HG02973 (cell line): ENCODE results near the gene C10orf90.

Experiments
- ATAC-seq: cut with Tn5 transposase; IDR thresholded peaks from one replicate; pipeline ENCODE4 v1.9.1; 2021; ENCODE audit warnings: moderate library complexity; ENCODE audit not compliant: unreplicated experiment

The C10orf90 gene

DNA sequence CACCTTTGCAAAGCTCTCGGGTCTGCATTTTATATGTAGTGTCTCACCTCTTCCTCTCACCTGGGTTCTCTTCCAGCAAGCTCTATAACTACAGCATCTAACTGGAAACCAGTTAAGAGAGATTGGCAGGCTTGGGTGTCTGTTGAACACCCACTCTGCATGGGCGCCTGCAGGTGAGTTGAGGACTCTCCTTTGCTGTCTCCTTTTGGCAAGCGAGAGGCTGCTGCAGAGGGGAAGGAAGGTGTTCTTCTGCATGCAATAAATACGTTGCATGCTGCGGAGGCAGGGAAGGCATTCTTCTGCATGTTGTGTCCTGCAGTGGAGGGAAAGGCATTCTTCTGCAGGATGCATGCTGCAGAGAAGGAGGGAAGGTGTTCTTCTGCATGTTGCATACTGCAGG lies 200.8 kb downstream of the C10orf90 start:
- no peak for ATAC-seq

GRCh38 chr10:126468876-126469643 lies 201.4 kb downstream of the C10orf90 start:
- ATAC-seq: no peak

DNA sequence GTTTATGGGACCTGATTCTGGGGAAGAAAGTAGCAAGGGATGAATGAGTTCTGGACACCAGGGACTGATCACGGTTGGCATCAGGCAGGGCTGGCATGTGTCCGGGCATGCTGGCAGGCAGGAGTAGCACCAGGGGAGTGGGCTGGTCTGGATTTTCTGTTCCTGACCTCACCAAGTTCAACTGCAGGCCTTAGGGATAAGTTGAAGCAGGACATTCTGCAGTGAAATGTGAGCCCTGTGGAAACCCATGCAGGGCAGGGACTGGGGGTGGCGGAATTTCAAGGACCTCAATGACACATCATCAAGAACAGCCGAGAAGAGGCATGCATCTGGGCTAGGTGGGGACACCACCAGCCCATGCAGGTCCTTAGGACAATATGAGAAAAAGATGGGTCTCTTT lies 202.0 kb downstream of the C10orf90 start:
- no peak for ATAC-seq

DNA sequence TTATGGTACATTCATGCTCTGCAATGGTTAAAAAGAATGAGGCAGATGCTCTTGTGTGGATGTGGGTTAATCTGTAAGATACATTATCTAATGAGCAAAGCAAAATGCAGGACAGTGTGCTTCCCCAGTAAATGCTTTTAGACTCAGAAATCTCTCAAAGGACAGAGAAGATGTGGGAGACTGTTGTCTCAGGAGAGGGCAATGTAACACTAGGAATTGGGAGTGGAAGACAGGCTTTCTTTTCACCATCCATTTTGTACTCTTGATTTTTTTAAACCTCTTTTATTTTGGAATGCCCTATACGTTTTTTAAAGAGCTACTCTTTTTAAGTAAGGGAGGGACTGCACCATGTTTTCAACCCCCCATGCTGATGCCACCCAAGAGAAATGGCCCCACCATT lies 204.7 kb downstream of the C10orf90 start:
- ATAC-seq: no peak

DNA sequence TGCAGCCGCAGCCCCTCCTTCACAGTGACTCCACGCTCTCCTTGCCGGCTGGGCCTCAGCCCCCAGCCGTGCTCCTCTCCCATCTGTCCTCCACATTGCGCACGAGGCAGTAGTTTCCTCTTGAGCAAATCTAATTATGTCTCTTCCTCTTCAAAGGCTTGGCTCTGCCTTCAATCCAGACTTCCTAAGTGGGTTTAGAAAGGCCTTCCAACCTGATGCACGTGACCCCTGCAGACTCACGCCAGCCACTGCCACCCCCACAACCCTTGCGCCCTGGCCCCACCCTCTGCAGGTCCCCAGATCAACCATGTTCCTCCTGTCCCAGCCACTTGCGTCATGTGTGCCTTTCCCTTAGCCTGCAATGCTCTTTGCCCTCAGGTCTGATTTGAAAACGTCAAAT lies 207.2 kb downstream of the C10orf90 start:
- ATAC-seq: no peak

DNA sequence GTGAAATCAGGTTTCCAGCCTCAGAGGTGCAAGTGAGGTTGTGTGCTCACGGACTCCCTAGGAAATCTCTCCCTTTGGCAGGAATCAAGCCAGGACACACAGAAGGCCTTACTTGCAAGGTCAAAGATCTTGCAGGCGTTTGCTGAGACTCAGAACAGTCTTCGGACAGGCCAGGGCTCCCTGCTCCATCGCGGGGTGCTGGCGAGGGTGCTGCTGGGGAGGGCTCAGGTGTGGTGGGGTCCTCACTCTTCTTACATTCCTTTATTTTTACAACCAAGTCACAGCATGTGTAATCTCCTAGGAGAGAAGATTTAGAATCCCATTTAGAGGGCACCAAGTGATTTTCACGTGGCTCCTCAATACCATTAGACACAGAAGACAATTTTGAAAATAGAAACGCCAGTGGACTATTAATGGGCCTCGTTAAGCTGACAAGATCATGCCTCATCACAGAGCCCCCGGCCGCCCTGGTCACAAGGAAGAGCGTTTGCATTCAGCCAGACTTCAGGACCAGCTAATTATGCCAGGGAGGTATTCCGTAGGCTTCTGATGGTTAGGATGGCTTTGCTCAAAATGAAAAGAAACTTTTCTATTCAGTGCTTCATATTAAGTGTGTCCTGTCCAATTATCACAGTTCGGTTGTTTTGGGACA lies 209.1 kb downstream of the C10orf90 start:
- ATAC-seq: no peak

GRCh38 chr10:126459878-126460481 lies 210.5 kb downstream of the C10orf90 start:
- no peak for ATAC-seq

DNA sequence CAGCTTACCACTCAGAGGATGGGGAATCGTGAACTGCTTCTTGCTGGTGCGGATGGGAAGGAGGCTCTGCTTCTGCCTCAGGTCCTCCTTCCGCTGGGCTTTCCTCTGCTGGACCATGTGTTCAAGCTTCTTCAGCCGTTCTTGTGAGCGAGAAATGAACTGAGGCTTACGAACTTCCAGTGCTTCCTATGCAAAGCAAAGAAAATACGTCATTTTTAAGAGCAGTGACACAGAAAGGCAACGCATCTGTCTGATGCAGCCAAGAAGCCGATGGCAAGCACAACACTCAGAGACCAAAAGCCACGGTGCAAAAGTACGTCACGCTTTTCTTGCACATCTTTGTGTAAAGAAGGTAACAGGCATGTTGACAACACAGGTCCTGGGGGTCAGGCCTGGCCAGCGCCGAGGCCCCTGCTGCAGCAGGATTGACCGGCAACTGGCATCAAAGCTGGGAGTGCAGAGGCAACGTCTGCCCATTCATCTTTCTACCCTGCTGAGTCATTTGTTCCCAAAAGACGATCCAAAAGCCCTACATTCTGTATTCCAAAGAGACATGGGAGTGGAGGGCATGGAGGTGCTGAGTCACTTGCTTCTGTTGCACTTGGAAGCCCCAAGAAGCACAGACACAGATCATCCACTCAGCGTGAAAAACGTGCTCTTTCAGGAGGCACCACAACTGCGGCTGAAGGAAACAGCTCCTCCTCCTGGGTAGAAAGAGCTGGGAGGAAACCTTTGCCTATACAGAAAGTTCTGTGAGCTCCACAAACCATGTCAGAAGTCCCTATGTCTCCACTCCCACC lies 211.3 kb downstream of the C10orf90 start:
- no peak for ATAC-seq

GRCh38 chr10:126458466-126458865 lies 212.0 kb downstream of the C10orf90 start:
- ATAC-seq: no peak

DNA sequence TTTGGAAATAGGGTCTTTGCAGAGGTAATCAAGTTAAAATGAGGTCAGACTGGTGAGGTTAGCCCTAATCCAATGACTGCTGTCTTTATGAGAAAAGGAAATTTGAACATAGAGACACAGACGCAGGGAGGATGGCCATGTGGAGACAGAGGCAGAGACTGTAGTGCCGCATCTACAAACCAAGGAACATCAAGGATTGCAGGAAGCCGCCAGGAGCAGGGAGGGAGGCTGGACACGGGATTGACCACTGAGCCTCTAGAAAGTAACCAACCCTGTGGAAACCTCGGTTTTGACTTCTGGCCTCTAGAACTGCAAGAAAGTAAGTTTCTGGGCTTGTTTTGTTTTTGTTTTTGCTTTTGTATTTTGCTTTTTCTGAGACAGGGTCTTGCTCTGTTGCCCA lies 213.9 kb downstream of the C10orf90 start:
- ATAC-seq: no peak

DNA sequence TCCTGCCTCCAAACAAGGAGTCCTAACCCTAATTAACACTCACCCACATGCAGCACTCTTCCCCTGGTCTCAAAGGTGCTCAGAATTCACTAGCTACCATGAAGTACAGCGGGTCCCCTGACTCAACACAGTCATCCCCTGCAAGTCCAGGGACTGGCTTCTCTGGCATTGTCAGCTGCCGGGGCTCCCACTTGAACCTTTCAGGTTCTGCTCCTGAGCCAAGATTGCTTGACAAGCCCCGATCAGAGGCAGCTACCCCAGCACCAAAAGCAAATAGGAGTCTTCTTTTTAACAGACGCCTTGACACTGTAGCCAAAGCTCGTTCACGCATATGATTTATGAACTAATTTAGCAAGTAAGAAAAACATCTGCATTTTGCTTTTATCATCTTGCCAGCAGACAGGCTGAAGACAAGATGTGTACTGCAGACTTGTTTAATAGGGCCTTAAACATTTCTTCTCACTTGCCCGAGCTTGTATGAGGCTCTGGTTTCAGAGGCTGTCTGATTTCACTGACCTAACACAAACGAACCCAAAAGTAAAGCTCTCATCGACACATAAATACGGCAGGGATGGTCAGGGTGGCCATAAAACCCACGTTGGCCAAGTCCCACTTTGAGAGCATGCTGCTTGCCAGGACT lies 214.6 kb downstream of the C10orf90 start:
- ATAC-seq: no peak

- no peak for ATAC-seq
Measured at GRCh38 chr10:126455036-126455765, 215.3 kb downstream of the C10orf90 start.

DNA sequence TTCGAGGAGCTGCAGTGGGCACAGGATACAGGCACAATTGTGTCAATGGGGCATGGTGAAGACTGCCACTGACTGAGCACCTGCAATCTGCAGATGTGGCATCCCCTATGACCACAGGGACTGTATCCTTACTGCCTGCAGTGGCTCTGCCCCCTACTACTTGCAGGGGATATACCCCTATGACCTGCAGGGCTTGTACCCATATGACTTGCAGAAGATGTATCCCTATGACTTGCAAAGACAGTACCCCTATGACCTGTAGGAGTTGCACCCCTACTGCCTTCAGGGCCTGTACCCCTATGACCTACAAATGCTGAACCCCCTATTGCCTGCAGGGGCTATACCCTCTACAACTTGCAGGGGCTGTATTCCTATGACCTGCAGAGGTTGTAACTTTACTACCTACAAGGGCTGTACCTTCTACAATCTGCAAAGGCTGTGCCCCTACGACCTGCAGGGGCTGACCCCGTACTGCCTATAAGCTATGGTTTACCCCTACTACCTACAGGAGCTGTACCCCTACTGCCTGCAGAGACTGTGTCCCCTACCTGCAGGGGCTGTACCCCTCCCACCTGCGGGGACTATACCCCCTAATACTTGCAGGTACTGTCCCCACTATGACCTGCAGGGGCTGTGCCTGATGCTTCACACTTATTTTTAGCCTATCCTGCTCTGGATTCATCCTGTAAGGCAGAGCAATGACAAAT lies 216.3 kb downstream of the C10orf90 start:
- no peak for ATAC-seq

GRCh38 chr10:126452245-126452644 lies 218.2 kb downstream of the C10orf90 start:
- ATAC-seq: no peak

DNA sequence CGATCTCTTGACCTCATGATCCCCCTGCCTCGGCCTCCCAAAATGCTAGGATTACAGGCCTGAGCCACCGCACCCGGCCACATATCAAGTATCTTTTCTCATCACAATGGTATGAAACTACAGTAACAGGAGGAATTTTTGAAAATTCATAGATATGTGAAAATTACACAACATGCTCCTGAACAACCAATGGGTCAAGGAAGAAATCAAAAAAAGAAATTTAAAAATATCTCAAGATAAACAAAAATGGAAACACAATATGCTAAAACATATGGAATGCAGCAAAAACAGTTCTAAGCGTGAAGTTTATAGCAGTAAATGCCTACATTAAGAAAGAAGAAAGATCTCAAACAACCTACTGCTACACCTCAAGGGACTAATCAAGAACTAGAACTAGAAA lies 222.4 kb downstream of the C10orf90 start:
- ATAC-seq: no peak

GRCh38 chr10:126439942-126440341 lies 230.6 kb downstream of the C10orf90 start:
- ATAC-seq: no peak

GRCh38 chr10:126438407-126438783 lies 232.1 kb downstream of the C10orf90 start:
- ATAC-seq: no peak

- no peak for ATAC-seq
Measured at GRCh38 chr10:126437635-126438406, 232.7 kb downstream of the C10orf90 start.

GRCh38 chr10:126434235-126434634 lies 236.3 kb downstream of the C10orf90 start:
- ATAC-seq: no peak
